Activated CD8-positive, alpha-beta memory T cell treated with anti-CD3 and anti-CD28 coated beads, Interleukin-2, amount 50 U/mL, for 4 hours (primary cell): ENCODE results near the gene ODAD2.
"Not testable (repeated sequence)": the region's sequence is repeated elsewhere in the genome, so short reads cannot be mapped to it uniquely, and the experiment has no call there.

Experiments
- DNase-seq: peaks from one replicate; pipeline ENCODE4 v3.0.0-alpha.2; 2020

Gene ODAD2

GRCh38 chr10:27998954-27999275, at the start of gene ODAD2:
Gene ODAD2 (minus strand): TSS chr10:27999079. CDS start chr10:27995142, 3,937 bp downstream.
- DNase-seq: no peak

GRCh38 chr10:28047061-28047460, 48.2 kb upstream of the ODAD2 start:
- DNase-seq: no peak

- DNase-seq: no peak
Measured at GRCh38 chr10:28046579-28046978, 47.7 kb upstream of the ODAD2 start.

GRCh38 chr10:28043941-28044340, 45.1 kb upstream of the ODAD2 start:
- no peak for DNase-seq

GRCh38 chr10:28036587-28036986, 37.7 kb upstream of the ODAD2 start:
- no peak for DNase-seq

- no peak for DNase-seq
Measured at GRCh38 chr10:28020993-28021982, 22.4 kb upstream of the ODAD2 start.

GRCh38 chr10:28020080-28020860, 21.4 kb upstream of the ODAD2 start:
- DNase-seq: no peak

GRCh38 chr10:28014651-28015050, 15.8 kb upstream of the ODAD2 start:
- no peak for DNase-seq

GRCh38 chr10:28012990-28013515, 14.2 kb upstream of the ODAD2 start:
- DNase-seq: no peak

- DNase-seq: no peak
Measured at GRCh38 chr10:28010821-28011220, 11.9 kb upstream of the ODAD2 start.

- no peak for DNase-seq
Measured at GRCh38 chr10:28008054-28008453, 9.2 kb upstream of the ODAD2 start.

GRCh38 chr10:28001353-28001752, 2.5 kb upstream of the ODAD2 start:
- no peak for DNase-seq

GRCh38 chr10:27998178-27998953, 513 bp downstream of the ODAD2 start:
- DNase-seq: peak; percentile 25

- no peak for DNase-seq
Measured at GRCh38 chr10:27997865-27998177, 1.1 kb downstream of the ODAD2 start.

- no peak for DNase-seq
Measured at GRCh38 chr10:27995311-27995710, 3.6 kb downstream of the ODAD2 start.

GRCh38 chr10:27989357-27989756, 9.5 kb downstream of the ODAD2 start:
- not testable (repeated sequence) for DNase-seq

GRCh38 chr10:27986821-27987220, 12.1 kb downstream of the ODAD2 start:
- DNase-seq: no peak

GRCh38 chr10:27982875-27983543, 15.9 kb downstream of the ODAD2 start:
- no peak for DNase-seq

- DNase-seq: no peak
Measured at GRCh38 chr10:27981744-27982143, 17.1 kb downstream of the ODAD2 start.

GRCh38 chr10:27970795-27971194, 28.1 kb downstream of the ODAD2 start:
- not testable (repeated sequence) for DNase-seq

- not testable (repeated sequence) for DNase-seq
Measured at GRCh38 chr10:27969931-27970330, 28.9 kb downstream of the ODAD2 start.

- no peak for DNase-seq
Measured at GRCh38 chr10:27959093-27959715, 39.7 kb downstream of the ODAD2 start.
